Tibial artery (tissue), 4 donors: ENCODE measurements around the gene DOCK11.

Experiments
- DNase-seq, 2 donors: peaks; one replicate each; pipeline ENCODE4 v3.0.0-alpha.2; 2019
- H3K27ac ChIP-seq, 2 donors: fragments of 200-600 bp; sonication (generic) in 1 of 2; 1 replicate in 1 of 2; 2 replicates in 1 of 2; pipeline ENCODE4 v1.5.1; 2018 to 2019; ENCODE audit warnings: mild to moderate bottlenecking in 1 of 2
- H3K27me3 ChIP-seq, 2 donors: fragments of 200-600 bp; sonication (generic) in 1 of 2; one replicate each; pipeline versions ENCODE4 v1.5.1 to v1.6.0; 2016 to 2019
- H3K36me3 ChIP-seq, 3 donors: fragments of 200-600 bp; sonication (generic) in 2 of 3; one replicate each; pipeline ENCODE4 v1.5.1; 2016 to 2019; ENCODE audit warnings: mild to moderate bottlenecking in 2 of 3
- H3K4me1 ChIP-seq, 4 donors: fragments of 200-600 bp; sonication (generic) in 2 of 4; 1 replicate in 3 of 4; 2 replicates in 1 of 4; pipeline ENCODE4 v1.5.1; 2016 to 2019
- H3K4me3 ChIP-seq, 2 donors: fragments of 200-600 bp; sonication (generic) in 1 of 2; 1 replicate in 1 of 2; 2 replicates in 1 of 2; pipeline ENCODE4 v1.5.1; 2018 to 2019; ENCODE audit warnings: mild to moderate bottlenecking in 2 of 2
- H3K9me3 ChIP-seq, 3 donors: fragments of 200-600 bp; sonication (generic) in 1 of 3; one replicate each; pipeline ENCODE4 v1.5.1; 2016 to 2019
- CTCF ChIP-seq, 2 experiments: fragments of 200-600 bp in 1 of 2; fragments of 450-650 bp in 1 of 2; IDR thresholded peaks; one replicate each; pipeline ENCODE4 v1.5.1; 2017 to 2019; ENCODE audit warnings: antibody characterized with exemption in 2 of 2, mild to moderate bottlenecking in 1 of 2, moderate library complexity in 1 of 2
- intact Hi-C: fragments of 100-400 bp; cut with DNase I; formaldehyde crosslinking; loops from one replicate; pipeline ENCODE4 v1.15.0; 2023; ENCODE audit warnings: low total_unique reads

Gene DOCK11

GRCh38 chrX:118632862-118633261 lies 137.2 kb downstream of the DOCK11 start:
- TF ChIP-seq CTCF (IDR thresholded peaks at IDR 0.05): no peak
- H3K27me3 ChIP-seq: no peaks in the 10 kb centered on the region
- H3K36me3 ChIP-seq: peaks cover 12 to 25% (median 20%) of the 10 kb centered on the region in 3 donors
- no peak overlapping the region for H3K4me3 ChIP-seq
- intact Hi-C loops: no loop called here
- no peaks in the 10 kb centered on the region for H3K4me1 ChIP-seq
- no peaks in the 10 kb centered on the region for H3K9me3 ChIP-seq
- H3K27ac ChIP-seq: no peak overlapping the region
- no peak for DNase-seq

- Histone ChIP-seq H3K9me3 (no peaks in the 10 kb centered on the region), H3K4me1 (no peaks in the 10 kb centered on the region), H3K36me3 (peaks cover 12 to 25% (median 17%) of the 10 kb centered on the region in 3 donors), H3K27me3 (no peaks in the 10 kb centered on the region), H3K4me3 (no peak overlapping the region), H3K27ac (no peak overlapping the region)
- no peak for TF ChIP-seq CTCF (IDR thresholded peaks at IDR 0.05)
- DNase-seq: no peak
- intact Hi-C loops: no loop called here
Measured at GRCh38 chrX:118633530-118633929, 137.9 kb downstream of the DOCK11 start.

- no peak for DNase-seq
- H3K4me1 ChIP-seq: no peaks in the 10 kb centered on the region
- intact Hi-C loops: no loop called here
- H3K4me3 ChIP-seq: no peak overlapping the region
- TF ChIP-seq CTCF (IDR thresholded peaks at IDR 0.05): no peak
- H3K9me3 ChIP-seq: no peaks in the 10 kb centered on the region
- H3K27ac ChIP-seq: no peak overlapping the region
- no peaks in the 10 kb centered on the region for H3K27me3 ChIP-seq
- H3K36me3 ChIP-seq: peaks cover 10 to 25% (median 12%) of the 10 kb centered on the region in 3 donors
Measured at GRCh38 chrX:118634336-118634735, 138.7 kb downstream of the DOCK11 start.

- H3K9me3 ChIP-seq: no peaks in the 10 kb centered on the region
- DNase-seq: no peak
- no peak overlapping the region for H3K27ac ChIP-seq
- H3K36me3 ChIP-seq: peaks cover 5 to 26% (median 10%) of the 10 kb centered on the region in 3 donors
- TF ChIP-seq CTCF (IDR thresholded peaks at IDR 0.05): no peak
- no peaks in the 10 kb centered on the region for H3K27me3 ChIP-seq
- intact Hi-C loops: no loop called here
- no peaks in the 10 kb centered on the region for H3K4me1 ChIP-seq
- no peak overlapping the region for H3K4me3 ChIP-seq
Measured at GRCh38 chrX:118637997-118638396, 142.4 kb downstream of the DOCK11 start.

- Histone ChIP-seq H3K4me3 (no peak overlapping the region), H3K9me3 (no peaks in the 10 kb centered on the region), H3K27ac (no peak overlapping the region), H3K27me3 (no peaks in the 10 kb centered on the region), H3K4me1 (no peaks in the 10 kb centered on the region), H3K36me3 (peaks cover 0 to 22% (median 0%) of the 10 kb centered on the region in 3 donors)
- intact Hi-C loops: no loop called here
- TF ChIP-seq CTCF (IDR thresholded peaks at IDR 0.05): peak; percentile 25 to 38
- no peak for DNase-seq
Measured at GRCh38 chrX:118644378-118644777, 148.8 kb downstream of the DOCK11 start.

- H3K9me3 ChIP-seq: no peaks in the 10 kb centered on the region
- H3K4me3 ChIP-seq: no peak overlapping the region
- H3K27me3 ChIP-seq: no peaks in the 10 kb centered on the region
- peaks cover 0 to 3% (median 0%) of the 10 kb centered on the region in 3 donors for H3K36me3 ChIP-seq
- peak overlapping the region in 1 of 2 donors; percentile 25 for H3K27ac ChIP-seq
- intact Hi-C loops: loop anchor here (5.0 kb wide), 1 partner anchor 150 kb away; no protein-coding TSS in a partner anchor
- no peaks in the 10 kb centered on the region for H3K4me1 ChIP-seq
- TF ChIP-seq CTCF (IDR thresholded peaks at IDR 0.05): no peak
- DNase-seq: no peak
Measured at GRCh38 chrX:118652717-118653116, 157.1 kb downstream of the DOCK11 start.
